Memory B cell (primary cell): Measurements from ENCODE around the gene GAL.

Experiments used
- ATAC-seq: fragments of 150-1000 bp; cut with Tn5 transposase; 2 replicates; pipeline ENCODE4 v1.10.0; 2021; ENCODE audit warnings: low read depth, mild to moderate bottlenecking, moderate library complexity
- DNase-seq, 2 donors: peaks; one replicate each; pipeline ENCODE4 v3.0.0; 2022; ENCODE audit warnings: low spot score in 2 of 2
- H3K27ac Mint-ChIP-seq: one replicate; pipeline ENCODE4 v1.8.0; 2022; ENCODE audit warnings: mild to moderate bottlenecking, moderate library complexity, mixed read lengths
- H3K27me3 Mint-ChIP-seq: one replicate; pipeline ENCODE4 v1.8.0; 2022; ENCODE audit warnings: mixed read lengths
- H3K36me3 Mint-ChIP-seq: one replicate; pipeline ENCODE4 v1.8.0; 2022; ENCODE audit warnings: mild to moderate bottlenecking, mixed read lengths
- H3K4me1 Mint-ChIP-seq: one replicate; pipeline ENCODE4 v1.8.0; 2022; ENCODE audit warnings: mixed read lengths
- H3K4me3 Mint-ChIP-seq: one replicate; pipeline ENCODE4 v1.8.0; 2022; ENCODE audit warnings: mild to moderate bottlenecking, moderate library complexity, mixed read lengths
- H3K9me3 Mint-ChIP-seq: one replicate; pipeline ENCODE4 v1.8.0; 2022; ENCODE audit warnings: mixed read lengths

GAL gene

GRCh38 chr11:68727783-68728182 is 43.4 kb downstream of the GAL start:
- Mint-ChIP-seq H3K27me3 (no peaks in the 10 kb centered on the region), H3K4me3 (no peak overlapping the region), H3K36me3 (no peaks in the 10 kb centered on the region), H3K9me3 (no peaks in the 10 kb centered on the region), H3K27ac (no peak overlapping the region), H3K4me1 (no peaks in the 10 kb centered on the region)
- ATAC-seq (no peak), DNase-seq (no peak)

GRCh38 chr11:68734111-68734510 is 49.8 kb downstream of the GAL start:
- no peak overlapping the region for H3K27ac Mint-ChIP-seq
- no peaks in the 10 kb centered on the region for H3K9me3 Mint-ChIP-seq
- H3K4me3 Mint-ChIP-seq, result no peak overlapping the region
- peaks cover 6% of the 10 kb centered on the region for H3K36me3 Mint-ChIP-seq
- DNase-seq, result no peak
- H3K4me1 Mint-ChIP-seq, result no peaks in the 10 kb centered on the region
- ATAC-seq, result no peak
- no peaks in the 10 kb centered on the region for H3K27me3 Mint-ChIP-seq

GRCh38 chr11:68735125-68735524 is 50.8 kb downstream of the GAL start:
- Mint-ChIP-seq H3K4me3 (no peak overlapping the region), H3K4me1 (no peaks in the 10 kb centered on the region), H3K27ac (no peak overlapping the region), H3K36me3 (peaks cover 6% of the 10 kb centered on the region), H3K9me3 (no peaks in the 10 kb centered on the region), H3K27me3 (no peaks in the 10 kb centered on the region)
- no peak for ATAC-seq
- no peak for DNase-seq

GRCh38 chr11:68735646-68736045 is 51.3 kb downstream of the GAL start:
- no peak for DNase-seq
- Mint-ChIP-seq H3K27me3 (no peaks in the 10 kb centered on the region), H3K4me3 (no peak overlapping the region), H3K27ac (no peak overlapping the region), H3K36me3 (peaks cover 6% of the 10 kb centered on the region), H3K4me1 (no peaks in the 10 kb centered on the region), H3K9me3 (no peaks in the 10 kb centered on the region)
- no peak for ATAC-seq
